Endothelial cell of umbilical vein (primary cell): ENCODE data around the gene ANHX. TPM values are rescaled to one million over a fixed set of nuclear protein-coding genes. Genes with fewer than 3 reads are reported as not detected.

Source experiments
- BruUV-seq: library from RNA; stranded (reverse); fragments of 400-500 nt; replicated peaks from 2 replicates; lab custom pipeline; 2021; lab: Mats Ljungman, UMichigan
- CTCF ChIA-PET: fragments of 300-600, 350-600 bp; sonication (Branson Sonifier 250); formaldehyde crosslinking; loops from one replicate; lab custom pipeline; 2021; ENCODE audit warnings: antibody characterized with exemption, inconsistent platforms; lab: Charles Lee
- POLR2A ChIA-PET: fragments of 300-600, 350-600 bp; sonication (Branson Sonifier 250); formaldehyde crosslinking; loops from one replicate; lab custom pipeline; 2021; ENCODE audit warnings: antibody characterized with exemption, inconsistent platforms; lab: Charles Lee
- DNase-seq: peaks from one replicate; pipeline ENCODE4 v3.0.0-alpha.2; 2011; ENCODE audit warnings: low read depth, low spot score
- FAIRE-seq: peaks from 2 replicates; lab custom pipeline; 2011; peaks lifted over from hg19 to GRCh38; lab: Jason Lieb, UNC
- H2AFZ ChIP-seq: 2 replicates; pipeline ENCODE4 v1.6.0; 2012; ENCODE audit warnings: low read depth, low read length, control low read depth, inconsistent platforms
- H3K27ac ChIP-seq: 2 replicates; pipeline ENCODE4 v1.5.1; 2011; ENCODE audit warnings: low read depth, mild to moderate bottlenecking, control low read depth, low read length, moderate library complexity; ENCODE audit not compliant: insufficient read depth
- H3K27me3 ChIP-seq, 2 experiments: 2 replicates each; pipeline versions ENCODE4 v1.6.0 to v1.6.1; 2011; ENCODE audit warnings: low read length in 2 of 2, mixed read lengths in 1 of 2; ENCODE audit not compliant: control insufficient read depth in 2 of 2, insufficient read depth in 2 of 2
- H3K36me3 ChIP-seq, 2 experiments: 2 replicates in 1 of 2; 3 replicates in 1 of 2; pipeline ENCODE4 v1.5.1; 2011; ENCODE audit warnings: low read length in 2 of 2, mild to moderate bottlenecking in 1 of 2, moderate library complexity in 1 of 2; ENCODE audit not compliant: control insufficient read depth in 2 of 2, insufficient read depth in 2 of 2; ENCODE audit errors: extremely low read depth in 1 of 2
- H3K4me1 ChIP-seq: 3 replicates; pipeline ENCODE4 v1.5.1; 2011; ENCODE audit warnings: mild to moderate bottlenecking, low read length; ENCODE audit not compliant: control insufficient read depth, insufficient read depth; ENCODE audit errors: extremely low read depth
- H3K4me2 ChIP-seq: 2 replicates; pipeline ENCODE4 v1.6.1; 2011; ENCODE audit warnings: low read length, control low read depth, mixed read lengths; ENCODE audit not compliant: insufficient read depth
- H3K4me3 ChIP-seq, 3 experiments: fragments of 200-600 bp in 1 of 3; sonication (generic), shearing (Covaris generic) in 1 of 3; replicated peaks in 1 of 3; 2 replicates each; pipeline ENCODE4 v1.5.1; 2011 to 2016; ENCODE audit warnings: control low read depth in 3 of 3, low read length in 3 of 3, mild to moderate bottlenecking in 2 of 3, inconsistent platforms in 1 of 3, low read depth in 1 of 3, moderate library complexity in 1 of 3; ENCODE audit not compliant: insufficient read depth in 1 of 3
- H3K79me2 ChIP-seq: 2 replicates; pipeline ENCODE4 v1.6.0; 2012; ENCODE audit warnings: low read length, inconsistent platforms; ENCODE audit not compliant: control insufficient read depth, insufficient read depth
- H3K9ac ChIP-seq: replicated peaks from 2 replicates; pipeline ENCODE3; 2011; ENCODE audit warnings: low read length, control low read depth; ENCODE audit not compliant: insufficient read depth; ENCODE audit errors: extremely low read depth
- H3K9me1 ChIP-seq: replicated peaks from 3 replicates; pipeline ENCODE4 v1.6.0; 2011; ENCODE audit warnings: mild to moderate bottlenecking, low read length; ENCODE audit not compliant: control insufficient read depth, insufficient read depth; ENCODE audit errors: extremely low read depth
- H3K9me3 ChIP-seq: replicated peaks from 2 replicates; pipeline ENCODE4 v1.5.1; 2012; ENCODE audit warnings: low read length, inconsistent platforms; ENCODE audit not compliant: control insufficient read depth, insufficient read depth
- H4K20me1 ChIP-seq: replicated peaks from 2 replicates; pipeline ENCODE3; 2011; ENCODE audit warnings: mild to moderate bottlenecking, low read length; ENCODE audit not compliant: control insufficient read depth, insufficient read depth; ENCODE audit errors: extremely low read depth
- EZH2 ChIP-seq: IDR thresholded peaks from 2 replicates; pipeline ENCODE4 v1.6.1; 2012; ENCODE audit warnings: borderline replicate concordance, low read depth, mild to moderate bottlenecking, moderate library complexity, low read length, inconsistent platforms; ENCODE audit not compliant: severe bottlenecking
- FOS ChIP-seq: IDR thresholded peaks from 2 replicates; pipeline ENCODE4 v1.6.1; 2011; ENCODE audit warnings: mild to moderate bottlenecking, low read length, moderate library complexity, borderline replicate concordance; ENCODE audit not compliant: insufficient read depth
- GATA2 ChIP-seq: IDR thresholded peaks from 2 replicates; pipeline ENCODE4 v1.7.0; 2011; ENCODE audit warnings: low read depth, mild to moderate bottlenecking, moderate library complexity, mixed read lengths, low read length; ENCODE audit not compliant: insufficient read length, insufficient read depth
- JUN ChIP-seq: IDR thresholded peaks from 2 replicates; pipeline ENCODE4 v1.6.1; 2011; ENCODE audit warnings: borderline replicate concordance, low read depth; ENCODE audit not compliant: insufficient read length, insufficient read depth
- MYC ChIP-seq: IDR thresholded peaks from one replicate; pipeline ENCODE4 v1.6.1; 2011; ENCODE audit warnings: mild to moderate bottlenecking, low read depth, low read length
- POLR2A ChIP-seq: IDR thresholded peaks from 2 replicates; pipeline ENCODE4 v1.6.1; 2012; ENCODE audit warnings: low read depth, mild to moderate bottlenecking, control low read depth, low read length
- POLR2AphosphoS5 ChIP-seq: IDR thresholded peaks from 2 replicates; pipeline ENCODE4 v1.6.1; 2012; ENCODE audit warnings: low read depth, mild to moderate bottlenecking, control low read depth, low read length, moderate library complexity; ENCODE audit not compliant: insufficient read depth
- dilution Hi-C: fragments of 300-500 bp; cut with MboI; formaldehyde crosslinking; loops from one replicate; pipeline ENCODE4 v1.15.0; 2019; ENCODE audit warnings: low sequenced_read_pairs; ENCODE audit not compliant: extremely low pct_ligation_motif_present
- intact Hi-C: fragments of 100-400 bp; cut with micrococcal nuclease; formaldehyde crosslinking; loops from one replicate; pipeline ENCODE4 v1.10.0; 2022
- polyA plus RNA-seq, 4 experiments: library from polyadenylated mRNA; depleted of rRNA in 3 of 4; stranded (reverse) in 3 of 4; unstranded in 1 of 4; fragments of >200 nt; gene quantifications; 2 replicates each; pipeline versions ENCODE4 v1.2.1 to v1.2.3, GENCODE V29; 2011 to 2012; ENCODE audit warnings: missing spikeins in 1 of 4
- total RNA-seq: library from RNA; stranded (reverse); gene quantifications from 2 replicates; pipeline ENCODE4 v1.2.3, GENCODE V29; 2021
- TF ChIP-seq, protein P1 (sequence below), 2 donors: IDR thresholded peaks; 1 replicate in 1 of 2; 2 replicates in 1 of 2; pipeline ENCODE4 v1.5.1; 2011; ENCODE audit warnings: low read length in 2 of 2, mild to moderate bottlenecking in 2 of 2, moderate library complexity in 2 of 2, control low read depth in 1 of 2, inconsistent platforms in 1 of 2, low read depth in 1 of 2; ENCODE audit not compliant: insufficient read depth in 1 of 2; ENCODE audit errors: extremely low read depth in 1 of 2
- TF ChIP-seq, protein P2 (sequence below): IDR thresholded peaks from 2 replicates; pipeline ENCODE4 v1.6.1; 2011; ENCODE audit not compliant: insufficient read depth, insufficient read length

ANHX gene
- total and polyA plus RNA-seq, 2 donors (not counting 3 experiments of a cell fraction or from before 2014, with no cell fraction given), result not detected

DNA sequence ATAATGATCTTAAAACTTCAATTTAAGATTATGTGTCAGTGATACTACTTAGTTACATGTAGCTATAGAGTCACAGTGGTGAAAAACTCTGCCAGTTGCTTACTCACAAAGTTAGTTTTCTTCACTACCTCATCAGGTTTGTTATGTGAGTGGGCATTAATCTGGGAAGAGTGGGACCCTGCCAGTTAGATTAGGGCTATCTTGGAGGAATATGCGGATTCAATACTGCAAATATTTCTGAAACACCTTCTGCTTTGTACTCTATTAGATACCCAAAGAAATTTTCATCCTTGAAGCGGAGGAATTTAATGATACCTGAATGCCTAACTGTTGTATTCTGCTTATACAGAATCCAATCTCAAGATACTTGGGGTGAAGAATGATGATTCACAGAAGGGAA lies 29.3 kb downstream of the ANHX start:
- no TSS peak for BruUV-seq
- TF ChIP-seq GATA2, result no peak
- no peak for TF ChIP-seq JUN
- no peak for TF ChIP-seq MYC
- no peak for TF ChIP-seq FOS
- TF ChIP-seq, protein P1, sequence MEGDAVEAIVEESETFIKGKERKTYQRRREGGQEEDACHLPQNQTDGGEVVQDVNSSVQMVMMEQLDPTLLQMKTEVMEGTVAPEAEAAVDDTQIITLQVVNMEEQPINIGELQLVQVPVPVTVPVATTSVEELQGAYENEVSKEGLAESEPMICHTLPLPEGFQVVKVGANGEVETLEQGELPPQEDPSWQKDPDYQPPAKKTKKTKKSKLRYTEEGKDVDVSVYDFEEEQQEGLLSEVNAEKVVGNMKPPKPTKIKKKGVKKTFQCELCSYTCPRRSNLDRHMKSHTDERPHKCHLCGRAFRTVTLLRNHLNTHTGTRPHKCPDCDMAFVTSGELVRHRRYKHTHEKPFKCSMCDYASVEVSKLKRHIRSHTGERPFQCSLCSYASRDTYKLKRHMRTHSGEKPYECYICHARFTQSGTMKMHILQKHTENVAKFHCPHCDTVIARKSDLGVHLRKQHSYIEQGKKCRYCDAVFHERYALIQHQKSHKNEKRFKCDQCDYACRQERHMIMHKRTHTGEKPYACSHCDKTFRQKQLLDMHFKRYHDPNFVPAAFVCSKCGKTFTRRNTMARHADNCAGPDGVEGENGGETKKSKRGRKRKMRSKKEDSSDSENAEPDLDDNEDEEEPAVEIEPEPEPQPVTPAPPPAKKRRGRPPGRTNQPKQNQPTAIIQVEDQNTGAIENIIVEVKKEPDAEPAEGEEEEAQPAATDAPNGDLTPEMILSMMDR (IDR thresholded peaks at IDR 0.05; ENCODE audit: extremely low read depth in 1 of 2, insufficient read depth in 1 of 2, low read depth in 1 of 2, low read length in 2 of 2), result no peak
- TF ChIP-seq POLR2AphosphoS5, result no peak
- Histone ChIP-seq H3K9me1 (no peaks in the 10 kb centered on the region), H2AFZ (no peak overlapping the region), H3K4me3 (no peak overlapping the region), H4K20me1 (no peaks in the 10 kb centered on the region), H3K4me2 (no peak overlapping the region), H3K36me3 (peaks cover 10 to 14% of the 10 kb centered on the region in 2 experiments), H3K9me3 (peaks cover 40% of the 10 kb centered on the region), H3K27ac (no peak overlapping the region), H3K27me3 (no peaks in the 10 kb centered on the region), H3K79me2 (no peaks in the 10 kb centered on the region), H3K4me1 (no peaks in the 10 kb centered on the region), H3K9ac (no peak overlapping the region)
- intact Hi-C loops, result no loop called here
- DNase-seq (no peak), FAIRE-seq (no peak)
- ChIA-PET CTCF (no interaction called here), POLR2A (no interaction called here)
- dilution Hi-C loops, result no loop called here

DNA sequence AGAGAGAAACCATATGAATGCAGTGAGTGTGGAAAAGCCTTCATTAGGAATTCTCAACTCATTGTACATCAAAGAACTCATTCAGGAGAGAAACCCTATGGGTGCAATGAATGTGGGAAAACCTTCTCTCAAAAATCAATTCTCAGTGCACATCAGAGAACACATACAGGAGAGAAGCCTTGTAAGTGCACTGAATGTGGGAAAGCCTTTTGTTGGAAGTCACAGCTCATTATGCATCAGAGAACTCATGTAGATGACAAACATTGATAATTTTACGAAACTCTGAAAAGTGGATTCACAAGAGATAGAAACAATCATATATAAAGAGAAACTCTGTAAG lies 31.4 kb downstream of the ANHX start:
- Histone ChIP-seq H3K27me3 (no peaks in the 10 kb centered on the region), H3K4me3 (no peak overlapping the region), H2AFZ (no peak overlapping the region), H3K36me3 (peaks cover 12 to 14% of the 10 kb centered on the region in 2 experiments), H3K27ac (no peak overlapping the region), H3K9me3 (peaks cover 39% of the 10 kb centered on the region), H3K9ac (no peak overlapping the region), H3K4me1 (no peaks in the 10 kb centered on the region), H3K9me1 (no peaks in the 10 kb centered on the region), H3K79me2 (no peaks in the 10 kb centered on the region), H3K4me2 (no peak overlapping the region), H4K20me1 (no peaks in the 10 kb centered on the region)
- no TSS peak for BruUV-seq
- ChIA-PET CTCF (no interaction called here), POLR2A (no interaction called here)
- DNase-seq (no peak), FAIRE-seq (no peak)
- dilution Hi-C loops (no loop called here), intact Hi-C loops (no loop called here)
- TF ChIP-seq, protein P2, sequence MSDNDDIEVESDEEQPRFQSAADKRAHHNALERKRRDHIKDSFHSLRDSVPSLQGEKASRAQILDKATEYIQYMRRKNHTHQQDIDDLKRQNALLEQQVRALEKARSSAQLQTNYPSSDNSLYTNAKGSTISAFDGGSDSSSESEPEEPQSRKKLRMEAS, result no peak
- TF ChIP-seq, protein P1 (IDR thresholded peaks at IDR 0.05; ENCODE audit: extremely low read depth in 1 of 2, insufficient read depth in 1 of 2, low read depth in 1 of 2, low read length in 2 of 2), result no peak
- TF ChIP-seq POLR2A (no peak), MYC (no peak), GATA2 (no peak), EZH2 (no peak), JUN (no peak), FOS (no peak), POLR2AphosphoS5 (no peak)
